ENCODE measurements around the gene GDF11.

GDF11 gene

GRCh38 chr12:55742719-55743405, at the start of gene GDF11:
Gene GDF11, plus strand, starts transcription at chr12:55743122. Its CDS starts 195 bp downstream, at chr12:55743317.
- DNase-seq, result peak; percentile 92

GRCh38 chr12:55693323-55694187, 49.4 kb upstream of the GDF11 start:
- DNase-seq, result no peak

DNA sequence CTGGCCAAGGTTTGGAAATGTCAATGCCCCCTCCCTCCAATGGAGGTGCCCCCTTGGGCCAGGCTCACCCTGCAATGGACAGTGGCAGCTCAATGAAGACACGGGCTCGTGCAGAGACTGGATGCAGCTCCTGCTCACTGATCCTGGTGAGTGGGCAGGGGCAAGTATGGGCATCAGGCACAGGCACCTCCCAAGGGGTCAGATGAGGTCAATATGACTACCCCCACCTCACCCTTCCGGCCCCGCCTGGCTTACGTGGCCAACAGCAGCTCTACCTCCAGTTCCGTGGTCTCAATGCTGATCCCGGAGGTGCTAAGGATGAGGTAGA, 48.8 kb upstream of the GDF11 start:
- peak; percentile 11 for DNase-seq

DNA sequence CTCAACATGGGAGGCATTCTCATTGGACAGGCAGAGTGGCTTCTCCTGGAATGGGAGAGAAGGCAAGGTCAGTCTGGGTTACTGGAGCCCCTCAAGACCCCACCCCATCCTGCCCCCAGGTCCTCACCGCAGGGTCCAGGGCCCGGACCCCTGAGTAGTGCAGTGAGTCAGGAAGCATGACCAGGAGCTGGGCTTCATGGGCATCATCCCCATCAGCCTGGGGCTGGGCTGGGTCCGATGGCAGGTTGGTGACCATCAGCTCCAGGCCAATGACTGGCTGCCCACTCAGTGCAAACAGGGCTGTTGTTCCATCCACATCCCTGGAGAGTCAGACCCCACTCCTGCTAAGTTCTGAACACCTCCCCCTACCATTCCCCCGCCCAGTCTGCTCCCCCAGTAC, 48.3 kb upstream of the GDF11 start:
- DNase-seq, result no peak

GRCh38 chr12:55695349-55695748, 47.6 kb upstream of the GDF11 start:
- DNase-seq, result no peak

DNA sequence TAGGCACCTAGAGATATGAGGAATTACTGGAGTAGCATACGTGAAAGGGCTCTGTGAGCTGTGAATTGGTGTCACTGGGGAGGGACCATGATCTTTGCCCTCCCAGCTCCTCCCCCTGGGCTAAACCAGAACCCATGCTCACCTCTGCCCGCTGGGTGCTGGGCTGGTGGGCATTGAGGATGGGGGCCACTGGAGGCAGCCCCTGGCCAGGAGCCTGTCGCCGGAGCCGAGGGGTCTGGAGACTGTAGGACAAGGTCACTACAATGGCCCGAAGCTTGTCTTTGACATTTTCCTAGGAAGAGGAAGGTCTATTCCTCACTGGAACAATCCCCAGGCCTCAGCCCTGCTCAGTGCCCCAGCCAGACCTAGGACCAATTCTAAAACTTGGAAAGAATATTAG, 46.8 kb upstream of the GDF11 start:
- no peak for DNase-seq

GRCh38 chr12:55696796-55697462, 46.0 kb upstream of the GDF11 start:
- DNase-seq, result no peak

DNA sequence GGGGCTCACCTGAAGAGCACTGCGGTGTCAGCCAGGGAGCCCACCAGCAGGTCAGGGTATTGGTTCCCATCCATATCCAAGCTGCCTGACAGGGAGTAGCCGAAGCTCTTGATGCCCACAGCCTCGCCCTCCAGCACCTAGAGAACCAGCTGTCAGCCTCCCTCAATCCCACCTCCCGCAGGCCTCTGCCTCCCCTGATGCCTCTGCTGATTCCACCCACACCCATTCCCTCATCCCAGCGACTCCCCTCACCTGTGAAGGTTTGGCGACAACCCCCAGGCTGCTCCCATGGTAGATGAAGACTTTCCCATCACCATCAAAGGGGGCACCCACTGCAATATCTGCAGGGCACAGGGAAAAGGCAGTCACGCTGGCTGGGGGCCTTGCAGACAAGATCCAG, 45.2 kb upstream of the GDF11 start:
- no peak for DNase-seq

GRCh38 chr12:55698241-55698955, 44.5 kb upstream of the GDF11 start:
- DNase-seq, result peak; percentile 12

- DNase-seq, result peak; percentile 9
Observed at GRCh38 chr12:55698965-55699364, 44.0 kb upstream of the GDF11 start.

DNA sequence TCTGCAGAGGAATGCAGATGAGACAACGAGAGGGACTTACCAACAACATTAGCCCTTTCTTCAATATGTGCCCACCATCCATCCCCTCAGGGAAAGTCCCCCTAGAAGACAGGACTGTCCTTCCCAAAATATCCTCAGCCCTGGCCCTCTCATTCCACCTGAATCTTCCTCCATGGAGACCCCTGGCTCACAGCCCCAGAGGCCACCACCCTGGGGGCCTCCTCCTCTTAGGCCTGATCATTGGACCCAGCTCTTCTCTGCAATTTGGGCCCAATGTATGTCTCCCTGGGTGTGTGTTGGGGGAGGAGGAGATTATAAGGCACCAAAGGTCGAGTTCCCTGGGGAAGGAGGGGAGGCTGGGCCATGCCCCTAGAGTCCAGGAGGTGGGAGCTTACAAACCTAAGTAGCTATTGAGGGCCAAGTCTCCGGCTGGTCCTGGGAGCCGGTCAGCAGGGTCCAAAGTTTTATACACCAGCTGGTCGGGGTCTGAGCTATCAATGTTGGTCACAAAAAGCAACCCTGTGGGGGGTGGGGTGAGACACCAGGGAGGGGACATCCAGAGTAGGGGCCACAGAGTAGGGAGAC, 43.4 kb upstream of the GDF11 start:
- DNase-seq, result peak; percentile 11

DNA sequence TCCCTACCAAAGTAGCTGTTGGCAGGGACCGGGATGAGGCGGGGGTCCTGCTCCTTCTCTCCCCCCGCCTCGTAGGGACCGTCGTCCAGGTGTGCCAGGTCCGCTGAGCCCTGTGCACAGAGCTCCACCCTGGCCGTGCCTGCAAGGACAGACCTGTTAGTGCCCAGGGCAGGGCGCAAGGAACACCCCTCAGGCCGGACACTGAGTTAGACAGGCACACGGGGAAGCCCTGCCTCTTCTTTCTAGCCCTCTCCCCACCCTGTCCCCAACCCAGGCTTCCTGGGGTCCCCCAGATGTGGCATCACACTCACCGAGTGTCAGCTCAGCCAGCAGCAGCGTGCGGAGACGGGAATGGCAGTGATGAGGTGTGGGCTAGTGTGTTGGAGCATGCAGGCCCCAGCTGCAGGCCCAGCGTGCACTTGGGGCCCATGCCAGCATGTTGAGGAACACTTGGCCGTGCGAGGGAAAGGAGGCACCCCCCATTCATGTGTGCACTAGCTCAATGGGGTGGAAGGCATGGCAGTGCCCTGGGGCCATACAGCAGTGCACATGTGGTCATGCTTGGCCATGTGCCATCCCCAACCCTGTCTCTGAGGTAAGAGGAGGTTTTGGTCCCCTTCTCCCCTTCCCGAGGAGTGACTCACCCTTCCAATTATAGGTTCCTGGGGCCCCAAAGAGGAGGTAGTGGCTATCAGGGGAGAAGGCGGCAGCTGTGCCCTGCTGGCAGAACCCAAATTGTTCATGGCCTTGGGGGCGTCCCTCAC, 42.5 kb upstream of the GDF11 start:
- peak; percentile 34 for DNase-seq

- peak; percentile 31 for DNase-seq
Observed at GRCh38 chr12:55702861-55703260, 40.1 kb upstream of the GDF11 start.

DNA sequence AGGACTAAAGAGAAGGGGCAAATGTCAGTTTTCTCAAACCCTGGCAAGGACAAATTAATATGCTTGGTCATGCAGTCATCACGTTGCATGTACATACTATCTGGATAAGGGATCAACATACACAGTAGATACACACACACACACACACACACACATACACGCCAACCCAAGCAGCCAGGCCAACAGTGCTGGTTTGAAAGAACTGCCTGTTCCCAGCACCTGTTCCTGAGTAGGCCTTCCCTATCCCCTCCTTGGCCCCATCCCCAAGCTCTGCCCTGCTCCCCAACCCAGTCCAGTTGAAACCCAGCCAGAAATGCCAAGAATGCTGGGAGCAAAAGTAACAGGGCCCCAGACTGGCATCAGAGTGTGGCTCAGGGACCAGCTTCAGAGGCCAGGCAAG, 39.6 kb upstream of the GDF11 start:
- peak; percentile 90 for DNase-seq

DNA sequence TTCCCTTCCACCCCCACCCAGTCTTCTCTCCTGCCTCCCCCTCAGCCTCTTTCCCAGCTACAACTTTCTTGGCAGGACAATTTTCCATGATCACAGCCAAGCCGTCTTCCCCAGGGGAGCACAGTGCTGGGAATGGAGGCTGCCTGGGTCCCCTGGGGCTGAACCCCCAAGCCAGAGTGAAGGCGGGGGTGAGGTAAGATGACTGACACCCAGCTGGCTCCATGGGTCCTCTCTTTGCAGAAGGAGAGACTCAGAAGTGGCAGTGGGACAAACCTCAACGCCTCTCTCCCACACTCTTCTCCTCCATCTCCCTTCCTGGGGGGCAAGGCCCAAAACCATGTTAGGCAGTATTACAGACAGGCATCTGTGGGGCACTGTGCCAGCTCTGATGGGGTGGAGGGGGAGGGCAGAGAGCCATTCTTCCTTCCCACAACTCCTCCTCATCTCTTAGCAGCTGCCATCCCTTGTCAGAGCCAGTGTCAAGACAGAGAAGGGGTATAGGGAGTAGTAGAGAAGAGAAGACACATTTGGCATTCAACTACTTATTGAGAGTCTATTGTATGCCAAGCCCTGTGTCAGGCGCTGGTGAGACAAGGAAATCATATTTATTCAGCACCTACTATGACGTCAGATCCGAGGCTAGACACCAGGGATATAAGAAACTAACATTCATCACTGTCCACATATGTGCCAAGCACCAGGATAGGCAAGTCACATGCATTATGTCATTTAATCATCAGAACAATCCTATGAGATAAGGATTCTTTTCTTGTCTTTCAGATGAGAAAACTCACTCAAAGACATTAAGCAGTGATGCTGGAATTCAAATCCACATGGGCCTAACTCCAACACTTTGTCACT, 38.8 kb upstream of the GDF11 start:
- peak; percentile 88 for DNase-seq

DNA sequence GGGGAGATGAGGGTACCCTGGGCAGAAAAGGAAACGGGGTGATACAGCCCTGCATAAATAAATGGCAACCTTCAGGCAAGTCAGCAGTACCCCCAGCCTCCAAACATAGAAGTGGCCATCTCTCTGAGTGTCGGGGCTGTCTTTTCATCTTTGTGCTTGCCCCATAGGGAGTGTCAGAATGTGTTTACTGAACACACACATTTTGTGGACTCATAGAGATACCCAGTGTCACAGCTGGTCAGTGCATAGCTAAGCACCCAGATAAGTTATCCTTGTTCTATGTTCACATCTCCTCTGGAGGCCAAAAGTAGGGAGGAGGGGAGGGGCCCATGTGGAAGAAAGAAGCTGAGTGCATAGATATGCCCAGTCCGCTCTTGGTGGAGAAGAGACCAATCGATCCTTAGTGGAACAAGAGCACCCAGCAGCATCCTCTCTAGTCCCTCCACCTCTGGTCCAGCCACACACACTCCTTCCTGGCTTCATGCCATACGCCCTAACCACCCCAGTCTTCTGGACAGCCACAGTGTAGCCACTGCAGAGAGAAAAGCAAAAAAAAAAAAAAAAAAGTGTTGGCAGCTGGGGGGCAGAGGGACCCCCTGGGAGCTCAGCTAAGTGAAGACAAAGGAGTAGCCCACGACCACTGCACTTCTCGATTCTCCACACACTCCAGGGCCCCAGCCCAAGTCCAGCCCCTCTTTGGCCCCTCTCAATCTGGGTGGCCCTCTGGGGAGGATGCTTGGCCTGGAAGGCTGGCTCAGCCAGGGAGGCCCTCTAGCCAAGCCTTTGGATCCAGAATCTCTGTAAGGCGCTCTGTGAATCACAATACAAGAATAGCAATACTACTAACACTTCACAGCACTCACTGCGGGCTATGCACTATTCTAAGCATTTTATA, 37.9 kb upstream of the GDF11 start:
- DNase-seq, result peak; percentile 77

GRCh38 chr12:55705782-55706402, 37.0 kb upstream of the GDF11 start:
- peak; percentile 38 for DNase-seq

DNA sequence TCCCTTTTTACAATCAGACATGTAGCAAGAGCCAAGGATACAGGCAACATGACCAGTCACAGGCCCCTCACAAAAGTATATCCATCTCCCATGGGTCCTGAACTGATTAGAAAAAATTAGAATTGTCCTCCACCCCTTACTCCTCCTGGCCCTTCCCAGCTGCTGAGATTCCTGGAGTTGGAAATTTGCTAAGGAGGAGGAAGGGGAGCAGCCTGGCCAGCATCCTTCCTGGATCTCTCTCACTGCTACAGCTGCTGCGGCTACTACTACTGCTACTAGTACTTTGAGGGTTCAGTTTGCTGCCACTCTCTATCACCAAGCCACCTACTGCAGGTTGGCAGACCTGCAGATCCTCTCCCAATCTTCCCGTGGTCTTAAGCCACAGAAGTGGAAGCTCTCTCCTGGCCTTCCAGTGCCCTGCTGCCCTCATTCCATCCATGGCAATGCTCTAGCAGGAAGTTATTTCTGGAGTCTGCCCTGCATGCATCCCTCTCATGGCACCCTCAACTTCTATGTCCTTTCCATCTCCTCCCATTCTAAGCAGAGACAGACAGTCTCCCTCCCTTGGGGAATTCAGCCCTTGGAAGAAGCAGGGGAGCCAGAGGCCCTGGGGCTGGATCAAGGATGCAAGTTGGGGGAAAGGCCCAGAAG, 36.2 kb upstream of the GDF11 start:
- DNase-seq, result peak; percentile 39

GRCh38 chr12:55707219-55707671, 35.7 kb upstream of the GDF11 start:
- no peak for DNase-seq
